D721Med (cell line): ENCODE results near the gene NIPAL1.

Experiments used
- DNase-seq: peaks from one replicate; pipeline ENCODE4 v3.0.0; 2011; ENCODE audit warnings: low spot score; ENCODE audit not compliant: insufficient read length
- FAIRE-seq: peaks from 2 replicates; lab custom pipeline; 2011; peaks lifted over from hg19 to GRCh38; lab: Jason Lieb, UNC
- CTCF ChIP-seq: IDR thresholded peaks from 2 replicates; pipeline ENCODE4 v1.5.1; 2012; ENCODE audit warnings: mild to moderate bottlenecking, control low read depth; ENCODE audit not compliant: insufficient read depth; ENCODE audit errors: missing control alignments

NIPAL1 gene

GRCh38 chr4:48073567-48074103 is 57.1 kb downstream of the NIPAL1 start:
- no peak for DNase-seq
- FAIRE-seq = no peak
- no peak for TF ChIP-seq CTCF

DNA sequence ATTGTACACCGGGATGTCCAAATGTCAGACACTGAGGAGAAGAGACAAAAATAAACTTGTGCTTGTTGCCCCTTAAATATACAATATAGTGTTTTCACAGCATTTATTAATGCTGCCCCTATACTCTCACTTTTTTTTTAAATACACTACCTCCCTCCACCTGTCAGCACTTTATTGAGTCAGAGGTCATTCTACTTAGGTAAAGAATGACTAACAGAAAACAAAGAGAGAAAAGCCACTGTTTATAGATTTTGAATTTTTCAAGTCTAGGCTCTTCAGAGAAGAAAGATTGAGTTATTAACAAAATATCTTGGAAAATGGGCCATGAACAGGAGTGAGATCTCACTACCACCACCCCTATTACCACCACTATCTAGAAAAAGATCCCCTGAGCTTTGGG is 58.1 kb downstream of the NIPAL1 start:
- no peak for TF ChIP-seq CTCF
- DNase-seq = no peak
- no peak for FAIRE-seq

- FAIRE-seq = no peak
Measured at GRCh38 chr4:48078425-48078824, 61.9 kb downstream of the NIPAL1 start.

GRCh38 chr4:48078862-48079655 is 62.5 kb downstream of the NIPAL1 start:
- TF ChIP-seq CTCF = no peak
- DNase-seq (no peak), FAIRE-seq (no peak)

More at GRCh38 chr4:48078425-48078824, 61.9 kb downstream of the NIPAL1 start:
- no peak for TF ChIP-seq CTCF
- no peak for DNase-seq

- no peak for TF ChIP-seq CTCF
- no peak for FAIRE-seq
- no peak for DNase-seq
Measured at GRCh38 chr4:48079972-48080391, 63.4 kb downstream of the NIPAL1 start.

DNA sequence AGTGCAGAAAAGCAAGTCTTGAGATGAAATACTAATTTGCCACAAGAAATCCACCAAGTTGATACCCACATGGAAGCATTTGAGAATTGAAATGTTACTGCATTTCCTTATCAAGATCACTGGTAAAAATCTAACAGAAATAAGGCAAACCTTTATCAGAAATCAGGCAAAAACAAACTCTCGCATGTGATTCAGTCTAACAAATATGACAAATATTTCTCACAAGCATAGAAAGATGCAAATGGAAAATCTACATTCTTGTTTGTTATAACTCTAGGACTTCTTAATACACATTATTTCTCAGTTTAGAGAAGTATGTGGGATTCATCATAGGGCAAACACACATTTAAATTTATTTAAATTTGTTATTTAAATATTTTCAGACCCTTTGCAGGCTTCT is 64.6 kb downstream of the NIPAL1 start:
- no peak for DNase-seq
- no peak for FAIRE-seq
- no peak for TF ChIP-seq CTCF

GRCh38 chr4:48082956-48083355 is 66.4 kb downstream of the NIPAL1 start:
- no peak for TF ChIP-seq CTCF
- no peak for DNase-seq
- no peak for FAIRE-seq
